LNCAP (cell line): Measurements from ENCODE around the gene ZNF710.
A peak's percentile ranks its signal among the peaks of the same experiment; 100 is the strongest.

Experiments
- CTCF ChIP-seq: fragments of 450-650 bp; IDR thresholded peaks from 2 replicates; pipeline ENCODE4 v1.5.1; 2017; ENCODE audit warnings: mild to moderate bottlenecking

The ZNF710 gene

GRCh38 chr15:90001062-90001682 lies at the start of gene ZNF710:
TSS of gene ZNF710 (plus strand) at chr15:90001324. CDS start at chr15:90067138, 65,814 bp downstream.
- no peak for TF ChIP-seq CTCF

GRCh38 chr15:89954541-89954940 lies 46.6 kb upstream of the ZNF710 start:
- no peak for TF ChIP-seq CTCF

GRCh38 chr15:89958107-89958805 lies 42.9 kb upstream of the ZNF710 start:
- TF ChIP-seq CTCF, result no peak

GRCh38 chr15:89963301-89964231 lies 37.6 kb upstream of the ZNF710 start:
- no peak for TF ChIP-seq CTCF

- TF ChIP-seq CTCF, result no peak
Measured at GRCh38 chr15:89964232-89964954, 36.7 kb upstream of the ZNF710 start.

- no peak for TF ChIP-seq CTCF
Measured at GRCh38 chr15:89967881-89968280, 33.2 kb upstream of the ZNF710 start.

GRCh38 chr15:89971592-89971997 lies 29.5 kb upstream of the ZNF710 start:
- peak; percentile 64 for TF ChIP-seq CTCF
